Measurements from ENCODE around the gene PLD2. TPM values are rescaled to one million over a fixed set of nuclear protein-coding genes. Genes with fewer than 3 reads are reported as not detected.

PLD2 gene
- total and polyA plus RNA-seq, 9 of the 15 experiments (the other 6 are each of a cell fraction or from before 2014, with no cell fraction given), result 0.20 to 7.5 (median 3.3) TPM

DNA sequence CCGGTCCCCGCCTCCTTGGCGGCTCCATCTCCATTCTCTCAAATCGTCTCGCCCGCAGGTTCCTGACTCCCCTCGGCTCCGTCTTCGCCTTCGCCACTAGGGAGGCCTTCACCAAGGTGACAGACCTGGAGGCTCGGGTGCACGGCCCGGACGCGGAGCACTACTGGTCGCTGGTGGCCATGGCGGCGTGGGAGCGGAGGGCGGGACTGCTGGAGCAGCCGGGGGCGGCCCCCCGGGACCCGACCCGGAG, 17.3 kb upstream of the PLD2 start:
- H3K4me1 ChIP-seq (replicated peaks in 1 of 2; ENCODE audit: control insufficient read depth in 2 of 2, insufficient read depth in 2 of 2, low read length in 2 of 2), result peaks cover 0 to 31% of the 10 kb centered on the region in 2 experiments; a peak in 2 of 5 replicates
- H4K20me1 ChIP-seq (replicated peaks; ENCODE audit: control insufficient read depth, insufficient read depth, low read length), result no peaks in the 10 kb centered on the region
- H3K36me3 ChIP-seq (ENCODE audit: control insufficient read depth, insufficient read depth, low read length), result no peaks in the 10 kb centered on the region
- peaks cover 6% of the 10 kb centered on the region; the same call in 2 of the 3 replicates for H3K79me2 ChIP-seq (ENCODE audit: control insufficient read depth, insufficient read depth, low read length)
- peak overlapping the region; percentile 86 for H3K4me2 ChIP-seq (ENCODE audit: insufficient read depth, low read length)
- H3K9me1 ChIP-seq (ENCODE audit: control insufficient read depth, insufficient read depth, low read length), result no peaks in the 10 kb centered on the region
- in situ Hi-C loops (cut with MboI) (no loop called here), intact Hi-C loops (cut with micrococcal nuclease) (no loop called here)
- no TSS peak for BruUV-seq (replicated peaks)
- CTCF ChIA-PET (ENCODE audit: low intra/inter-chr PET ratio), result interaction anchor here (0.6 to 2.9 kb wide), 3 partner anchors 58 to 114 kb away, joined by 3 to 13 read pairs (median 3); partner anchors contain the start of gene ARRB2
- H3K9ac ChIP-seq (ENCODE audit: insufficient read depth in 1 of 2, low read depth in 2 of 2, low read length in 2 of 2), result peak overlapping the region; percentile 69 to 93
- POLR2A ChIA-PET, result interaction anchor here (0.7 to 1.5 kb wide), 6 partner anchors 9 to 683 kb away, joined by 3 to 7 read pairs (median 4); partner anchors contain the start of gene ARRB2
- WGBS (ENCODE audit: insufficient coverage, low coverage, missing lambda C conversion rate), result 0% methylated on average over 11 of the region's 25 CpGs
- H3K27ac ChIP-seq (ENCODE audit: extremely low read depth, low read depth, low read length), result peak overlapping the region; percentile 82; the same call in 2 of the 3 replicates
- H3K4me3 ChIP-seq, result peak overlapping the region; percentile 60
- DNase-seq (ENCODE audit: extremely low read depth in 1 of 4, low spot score in 3 of 4), result no peak
- H3K9me3 ChIP-seq (replicated peaks; ENCODE audit: control insufficient read depth, insufficient read depth, low read depth, low read length), result no peaks in the 10 kb centered on the region
- H3K27me3 ChIP-seq (ENCODE audit: control insufficient read depth in 2 of 2, insufficient read depth in 2 of 2, low read length in 2 of 2), result peaks cover 3 to 11% of the 10 kb centered on the region in 2 experiments; a peak in 3 of 5 replicates
- no peak for ATAC-seq
- peak overlapping the region; percentile 94 for H2AFZ ChIP-seq (ENCODE audit: low read depth, low read length)
- no peak for FAIRE-seq
- TF ChIP-seq NFIX (CRISPR knock-in tag; IDR thresholded peaks at IDR 0.05; ENCODE audit: low read depth), result no peak
- TF ChIP-seq YY1 (IDR thresholded peaks at IDR 0.05; ENCODE audit: borderline replicate concordance in 1 of 3, control insufficient read depth in 1 of 3, extremely low read depth in 1 of 3, insufficient read depth in 3 of 3, insufficient read length in 1 of 3, insufficient replicate concordance in 2 of 3, low read depth in 1 of 3, low read length in 2 of 3), result peak in 1 of 3 experiments; percentile 80
- no peak for TF ChIP-seq MED1 (CRISPR knock-in tag; IDR thresholded peaks at IDR 0.05; ENCODE audit: borderline replicate concordance)
- peak; percentile 27 for TF ChIP-seq TAF1 (IDR thresholded peaks at IDR 0.05; ENCODE audit: control insufficient read depth, extremely low read depth, insufficient read depth, low read length, severe bottlenecking)
- TF ChIP-seq SIX5 (IDR thresholded peaks at IDR 0.05; ENCODE audit: borderline replicate concordance in 1 of 2, insufficient read depth in 1 of 2, low read depth in 1 of 2, low read length in 2 of 2), result no peak
- TF ChIP-seq, protein P1, sequence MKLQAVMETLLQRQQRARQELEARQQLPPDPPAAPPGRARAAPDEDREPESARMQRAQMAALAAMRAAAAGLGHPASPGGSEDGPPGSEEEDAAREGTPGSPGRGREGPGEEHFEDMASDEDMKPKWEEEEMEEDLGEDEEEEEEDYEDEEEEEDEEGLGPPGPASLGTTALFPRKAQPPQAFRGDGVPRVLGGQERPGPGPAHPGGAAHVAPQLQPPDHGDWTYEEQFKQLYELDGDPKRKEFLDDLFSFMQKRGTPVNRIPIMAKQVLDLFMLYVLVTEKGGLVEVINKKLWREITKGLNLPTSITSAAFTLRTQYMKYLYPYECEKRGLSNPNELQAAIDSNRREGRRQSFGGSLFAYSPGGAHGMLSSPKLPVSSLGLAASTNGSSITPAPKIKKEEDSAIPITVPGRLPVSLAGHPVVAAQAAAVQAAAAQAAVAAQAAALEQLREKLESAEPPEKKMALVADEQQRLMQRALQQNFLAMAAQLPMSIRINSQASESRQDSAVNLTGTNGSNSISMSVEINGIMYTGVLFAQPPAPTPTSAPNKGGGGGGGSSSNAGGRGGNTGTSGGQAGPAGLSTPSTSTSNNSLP (IDR thresholded peaks at IDR 0.05; ENCODE audit: borderline replicate concordance, low read depth, low read length), result no peak
- TF ChIP-seq ZC3H4 (CRISPR knock-in tag; IDR thresholded peaks at IDR 0.05; ENCODE audit: borderline replicate concordance), result no peak
- TF ChIP-seq HIVEP1 (CRISPR knock-in tag; IDR thresholded peaks at IDR 0.05), result no peak
- TF ChIP-seq ZBTB1 (CRISPR knock-in tag; IDR thresholded peaks at IDR 0.05; ENCODE audit: borderline replicate concordance, low read depth), result no peak
- TF ChIP-seq, protein P2, sequence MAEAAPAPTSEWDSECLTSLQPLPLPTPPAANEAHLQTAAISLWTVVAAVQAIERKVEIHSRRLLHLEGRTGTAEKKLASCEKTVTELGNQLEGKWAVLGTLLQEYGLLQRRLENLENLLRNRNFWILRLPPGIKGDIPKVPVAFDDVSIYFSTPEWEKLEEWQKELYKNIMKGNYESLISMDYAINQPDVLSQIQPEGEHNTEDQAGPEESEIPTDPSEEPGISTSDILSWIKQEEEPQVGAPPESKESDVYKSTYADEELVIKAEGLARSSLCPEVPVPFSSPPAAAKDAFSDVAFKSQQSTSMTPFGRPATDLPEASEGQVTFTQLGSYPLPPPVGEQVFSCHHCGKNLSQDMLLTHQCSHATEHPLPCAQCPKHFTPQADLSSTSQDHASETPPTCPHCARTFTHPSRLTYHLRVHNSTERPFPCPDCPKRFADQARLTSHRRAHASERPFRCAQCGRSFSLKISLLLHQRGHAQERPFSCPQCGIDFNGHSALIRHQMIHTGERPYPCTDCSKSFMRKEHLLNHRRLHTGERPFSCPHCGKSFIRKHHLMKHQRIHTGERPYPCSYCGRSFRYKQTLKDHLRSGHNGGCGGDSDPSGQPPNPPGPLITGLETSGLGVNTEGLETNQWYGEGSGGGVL (CRISPR knock-in tag; IDR thresholded peaks at IDR 0.05), result no peak
- no peak for TF ChIP-seq KDM2B (CRISPR knock-in tag; IDR thresholded peaks at IDR 0.05)
- TF ChIP-seq EGR1 (conservative IDR thresholded peaks at IDR 0.05), result peak; percentile 20; the same call in 1 of the 2 replicates
- no peak for TF ChIP-seq RBM17 (IDR thresholded peaks at IDR 0.05; ENCODE audit: borderline replicate concordance, low read depth, low read length)
- TF ChIP-seq ZNF311 (CRISPR knock-in tag; IDR thresholded peaks at IDR 0.05), result no peak
- no peak for TF ChIP-seq HEY1 (CRISPR knock-in tag; IDR thresholded peaks at IDR 0.05; ENCODE audit: borderline replicate concordance)
- TF ChIP-seq, protein P3, sequence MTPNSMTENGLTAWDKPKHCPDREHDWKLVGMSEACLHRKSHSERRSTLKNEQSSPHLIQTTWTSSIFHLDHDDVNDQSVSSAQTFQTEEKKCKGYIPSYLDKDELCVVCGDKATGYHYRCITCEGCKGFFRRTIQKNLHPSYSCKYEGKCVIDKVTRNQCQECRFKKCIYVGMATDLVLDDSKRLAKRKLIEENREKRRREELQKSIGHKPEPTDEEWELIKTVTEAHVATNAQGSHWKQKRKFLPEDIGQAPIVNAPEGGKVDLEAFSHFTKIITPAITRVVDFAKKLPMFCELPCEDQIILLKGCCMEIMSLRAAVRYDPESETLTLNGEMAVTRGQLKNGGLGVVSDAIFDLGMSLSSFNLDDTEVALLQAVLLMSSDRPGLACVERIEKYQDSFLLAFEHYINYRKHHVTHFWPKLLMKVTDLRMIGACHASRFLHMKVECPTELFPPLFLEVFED (CRISPR knock-in tag; conservative IDR thresholded peaks at IDR 0.05), result no peak
- no peak for TF ChIP-seq C11orf30 (IDR thresholded peaks at IDR 0.05; ENCODE audit: low read depth)
